ENCODE results near the gene FAM3C. TPM values are rescaled to one million over a fixed set of nuclear protein-coding genes. Genes with fewer than 3 reads are reported as not detected.

Gene FAM3C
- total RNA-seq, 1 experiment from 2014 or later, result 38.5 TPM

GRCh38 chr7:121300685-121301420 lies 95.3 kb downstream of the FAM3C start:
- DNase-seq (ENCODE audit: low spot score), result no peak

Other genes with a start within 250 kb of the FAM3C start
- not detected in 2 replicates for gene WNT16, start 67.3 kb downstream of the FAM3C start, total RNA-seq (2014; rRNA removed; shearing (Covaris generic))